Activated CD4-positive, CD25-positive, alpha-beta regulatory T cell treated with anti-CD3 and anti-CD28 coated beads, Interleukin-2, amount 50 U/mL, for 24 hours (primary cell): ENCODE measurements around the gene TEC.
"Not testable (repeated sequence)": the region's sequence is repeated elsewhere in the genome, so short reads cannot be mapped to it uniquely, and the experiment has no call there.

Source experiments
- ATAC-seq, 2 donors: fragments of 150-1000 bp; cut with Tn5 transposase; one replicate each; pipeline ENCODE4 v1.10.0; 2021; ENCODE audit warnings: mild to moderate bottlenecking in 1 of 2, moderate library complexity in 1 of 2

The TEC gene

DNA sequence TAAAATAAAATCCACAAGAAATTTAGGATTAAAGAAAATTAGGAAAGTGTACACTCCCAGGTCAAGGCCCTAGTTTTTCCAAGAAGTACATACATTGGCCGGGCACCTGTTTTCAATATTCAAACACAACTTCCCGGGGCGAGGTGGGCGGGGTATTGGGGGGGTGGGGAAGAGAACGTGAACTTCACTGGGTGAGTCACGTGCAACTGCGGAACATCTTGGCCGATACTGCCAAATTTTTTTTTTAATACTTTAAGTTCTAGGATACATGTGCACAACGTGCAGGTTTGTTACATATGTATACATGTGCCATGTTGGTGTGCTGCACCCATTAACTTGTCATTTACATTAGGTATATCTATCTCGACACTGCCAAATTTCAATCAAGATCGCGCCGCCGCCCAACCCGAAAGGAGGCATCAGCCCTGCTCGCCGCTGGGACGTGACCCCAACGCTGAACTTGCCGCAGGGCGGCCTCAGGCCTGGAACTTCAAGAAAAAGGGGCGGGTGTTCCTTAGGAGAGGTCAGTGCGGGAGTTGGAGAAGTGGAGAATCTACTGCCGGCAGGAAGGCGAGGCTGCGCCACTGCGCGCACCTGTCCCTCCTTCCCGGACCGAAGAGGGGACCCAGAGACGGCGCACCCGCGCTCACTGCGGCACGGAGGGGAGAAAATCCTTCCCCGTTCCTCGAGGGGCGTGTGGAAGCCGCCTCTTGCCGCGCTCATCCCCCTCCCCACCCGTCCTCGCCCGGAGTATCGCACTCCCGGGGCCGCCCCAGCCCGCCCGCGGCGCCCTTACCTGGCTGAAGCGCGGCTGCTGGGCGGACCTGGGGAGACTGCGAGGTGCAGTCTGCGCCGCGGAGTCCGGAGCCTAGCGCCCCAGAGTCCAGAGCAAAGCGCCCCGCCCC, at the start of gene TEC:
Gene TEC, minus strand, starts transcription at position 883 of the 905 bp plus-strand sequence. CDS start 41,224 bp downstream, outside the sequence.
- peak; percentile 39 for ATAC-seq

GRCh38 chr4:48315728-48316630, 46.3 kb upstream of the TEC start:
- ATAC-seq, result no peak

- ATAC-seq, result not testable (repeated sequence)
These were observed 45.1 kb upstream of the TEC start for GRCh38 chr4:48314746-48315145.

DNA sequence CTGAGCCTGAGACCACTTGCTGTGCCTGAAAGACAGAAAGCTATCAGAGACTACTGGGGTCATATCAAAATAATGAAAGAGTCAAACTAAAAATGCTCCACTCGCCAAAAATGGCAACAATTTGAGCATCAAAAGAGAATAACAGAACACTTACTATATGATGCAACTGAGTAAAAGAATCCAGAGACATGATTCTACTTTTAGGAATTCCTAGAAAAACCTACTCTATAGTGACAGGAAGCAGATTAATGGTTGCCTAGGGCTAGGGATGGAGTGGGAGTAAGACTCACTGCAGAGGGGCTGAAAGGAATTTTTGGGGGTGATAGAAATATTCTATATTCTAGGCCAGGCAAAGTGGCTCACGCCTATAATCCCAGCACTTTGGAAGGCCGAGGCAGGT, 42.3 kb upstream of the TEC start:
- no peak for ATAC-seq

DNA sequence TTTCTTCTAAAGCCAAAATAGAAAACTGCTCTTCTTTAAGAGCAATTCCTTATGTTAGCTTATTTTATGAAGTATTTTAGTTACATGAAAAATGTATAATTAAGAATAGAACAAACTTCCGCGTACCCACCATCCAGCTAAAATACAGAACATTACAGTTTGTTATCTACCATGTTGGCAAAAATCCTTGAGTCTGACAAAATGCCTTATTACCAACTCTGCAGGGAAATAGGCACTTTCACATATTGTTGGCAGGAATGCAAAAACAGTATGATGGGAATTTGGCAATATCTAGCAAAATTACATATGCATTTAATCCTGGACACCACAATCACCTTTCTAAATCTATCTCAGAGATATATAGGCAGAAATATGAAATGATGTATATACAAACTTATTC, 39.3 kb upstream of the TEC start:
- no peak for ATAC-seq

DNA sequence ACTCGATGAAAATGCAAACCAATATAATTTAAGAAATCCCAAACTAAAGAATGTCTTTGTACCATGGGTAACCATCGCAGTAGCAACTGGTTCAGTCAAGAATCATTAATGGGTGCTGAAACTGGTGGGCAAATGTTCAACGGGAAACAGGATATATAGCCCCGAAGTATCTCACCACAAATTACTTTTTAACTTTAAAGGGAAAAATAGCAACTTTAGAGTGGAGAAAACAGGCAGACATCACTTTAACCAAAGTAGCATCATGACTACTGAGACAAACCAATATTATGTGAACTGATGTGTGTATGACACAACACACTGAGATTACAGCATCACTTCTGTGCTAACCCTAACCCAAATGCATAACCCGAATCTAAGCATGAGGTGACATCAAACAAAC, 37.9 kb upstream of the TEC start:
- ATAC-seq, result no peak

GRCh38 chr4:48305508-48305907, 35.9 kb upstream of the TEC start:
- ATAC-seq, result no peak

GRCh38 chr4:48300004-48300403, 30.4 kb upstream of the TEC start:
- no peak for ATAC-seq

DNA sequence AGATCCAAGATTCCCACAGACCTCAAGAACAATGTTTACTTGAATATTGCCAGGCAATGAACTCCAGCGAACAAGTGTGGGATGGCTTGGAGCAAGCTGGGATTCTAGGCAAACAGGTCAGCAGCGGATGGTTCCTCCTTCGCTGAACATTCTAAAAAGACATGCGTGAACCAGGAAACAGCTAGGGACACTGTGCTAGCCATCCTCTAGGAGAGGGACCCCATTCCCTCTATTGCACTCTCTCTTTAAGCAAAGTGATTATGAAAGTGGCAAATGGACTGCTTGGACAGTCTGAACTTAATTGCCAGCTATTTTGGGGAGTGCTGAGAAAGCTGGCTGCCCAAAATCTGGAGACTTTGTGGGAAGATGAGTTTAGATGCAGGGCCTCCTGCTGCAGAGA, 29.9 kb upstream of the TEC start:
- ATAC-seq, result no peak

DNA sequence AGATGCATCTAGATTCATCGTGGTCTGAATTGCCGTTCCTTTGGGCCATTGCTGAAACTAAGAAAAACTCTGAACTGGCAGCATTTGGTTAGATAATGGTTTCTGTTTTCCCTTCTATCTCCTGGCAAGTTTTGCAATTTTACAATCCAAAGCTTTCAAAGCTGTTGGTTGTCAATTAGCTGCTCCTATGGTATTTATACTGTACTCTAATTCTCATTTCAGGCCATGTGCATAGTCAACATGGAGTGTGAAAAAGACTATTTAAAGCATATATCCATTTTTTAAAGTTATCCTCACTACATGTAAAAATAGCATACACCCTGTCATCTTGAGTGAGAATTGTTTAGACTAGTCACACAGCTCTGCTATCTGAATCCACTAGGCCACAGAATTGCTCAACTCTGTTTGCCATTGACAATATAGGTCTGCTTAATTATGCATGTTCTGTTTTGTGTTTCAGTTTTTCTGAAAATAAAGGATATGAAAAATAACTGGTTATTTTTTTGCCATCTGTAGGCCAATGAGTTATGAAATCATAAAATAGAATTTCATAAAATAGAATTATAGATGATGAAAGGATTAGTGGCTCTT, 27.7 kb upstream of the TEC start:
- no peak for ATAC-seq

GRCh38 chr4:48296365-48296764, 26.7 kb upstream of the TEC start:
- ATAC-seq, result peak; percentile 68 to 80

- ATAC-seq, result no peak
These were observed 25.5 kb upstream of the TEC start for GRCh38 chr4:48295116-48295515.

DNA sequence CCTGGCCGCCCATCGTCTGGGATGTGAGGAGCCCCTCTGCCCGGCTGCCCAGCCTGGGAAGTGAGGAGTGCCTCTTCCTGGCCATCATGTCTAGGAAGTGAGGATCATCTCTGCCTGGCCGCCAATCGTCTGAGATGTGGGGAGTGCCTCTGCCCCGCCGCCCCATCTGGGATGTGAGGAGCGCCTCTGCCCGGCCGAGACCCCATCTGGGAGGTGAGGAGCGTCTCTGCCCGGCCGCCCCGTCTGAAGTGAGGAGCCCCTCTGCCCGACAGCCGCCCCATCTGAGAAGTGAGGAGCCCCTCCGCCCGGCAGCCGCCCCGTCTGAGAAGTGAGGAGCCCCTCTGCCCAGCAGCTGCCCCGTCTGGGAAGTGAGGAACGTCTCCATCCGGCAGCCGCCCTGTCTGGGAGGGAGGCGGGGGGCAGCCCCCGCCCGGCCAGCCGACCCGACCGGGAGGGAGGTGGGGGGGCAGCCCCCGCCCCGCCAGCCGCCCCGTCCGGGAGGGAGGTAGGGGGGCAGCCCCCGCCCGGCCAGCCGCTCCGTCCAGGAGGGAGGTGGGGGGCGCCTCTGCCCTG, 22.7 kb upstream of the TEC start:
- ATAC-seq, result not testable (repeated sequence)

- ATAC-seq, result no peak
These were observed 20.6 kb upstream of the TEC start for GRCh38 chr4:48290146-48290772.

- not testable (repeated sequence) for ATAC-seq
These were observed 16.4 kb upstream of the TEC start for GRCh38 chr4:48286060-48286459.

- ATAC-seq, result not testable (repeated sequence)
These were observed 16.0 kb upstream of the TEC start for GRCh38 chr4:48285640-48286039.

- no peak for ATAC-seq
These were observed 6.0 kb upstream of the TEC start for GRCh38 chr4:48275686-48276085.

DNA sequence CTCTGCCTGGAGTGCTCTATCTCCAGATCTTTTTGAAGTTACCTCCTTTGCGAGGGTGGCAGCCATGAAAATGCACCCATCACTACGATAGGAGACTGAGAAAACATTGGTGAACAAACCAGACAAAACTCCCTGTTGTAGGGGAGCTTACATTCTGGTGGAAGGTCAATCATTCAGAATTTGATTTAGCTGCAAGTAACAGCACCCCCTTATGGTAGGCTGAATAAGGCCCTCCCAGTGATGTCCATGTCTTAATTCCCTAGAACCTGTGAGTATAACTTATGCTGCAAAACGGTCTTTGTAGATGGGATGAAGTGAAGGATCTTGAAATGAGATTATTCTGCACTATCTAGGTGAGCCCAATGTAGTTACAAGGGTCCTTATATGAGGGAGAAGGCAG, 5.6 kb upstream of the TEC start:
- no peak for ATAC-seq

GRCh38 chr4:48271626-48272025, 2.0 kb upstream of the TEC start:
- no peak for ATAC-seq

DNA sequence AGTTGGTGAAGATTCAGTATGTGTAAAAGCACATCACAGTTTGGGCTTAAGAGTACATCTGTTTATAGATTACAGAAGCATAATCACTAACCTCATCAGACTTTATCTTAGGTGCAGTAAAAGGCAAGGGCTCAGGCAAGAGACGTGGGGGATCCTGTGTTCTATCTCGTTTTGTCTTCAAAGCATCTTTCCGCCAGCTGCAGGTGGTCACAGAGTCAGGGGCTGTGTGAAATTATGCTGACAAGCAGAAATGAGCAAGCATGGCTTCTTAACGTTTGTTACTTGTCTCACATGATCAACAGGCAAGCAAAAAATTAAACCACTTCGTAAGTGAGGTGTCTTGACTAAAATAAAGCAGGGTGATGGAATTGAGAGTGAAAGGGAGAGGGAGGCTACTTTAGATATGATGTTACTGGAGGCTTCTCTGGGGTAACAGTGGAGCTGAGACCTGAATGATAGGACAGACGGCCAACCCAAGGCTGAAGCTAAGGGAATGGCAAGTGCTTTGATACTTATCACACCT, 1.4 kb upstream of the TEC start:
- no peak for ATAC-seq

DNA sequence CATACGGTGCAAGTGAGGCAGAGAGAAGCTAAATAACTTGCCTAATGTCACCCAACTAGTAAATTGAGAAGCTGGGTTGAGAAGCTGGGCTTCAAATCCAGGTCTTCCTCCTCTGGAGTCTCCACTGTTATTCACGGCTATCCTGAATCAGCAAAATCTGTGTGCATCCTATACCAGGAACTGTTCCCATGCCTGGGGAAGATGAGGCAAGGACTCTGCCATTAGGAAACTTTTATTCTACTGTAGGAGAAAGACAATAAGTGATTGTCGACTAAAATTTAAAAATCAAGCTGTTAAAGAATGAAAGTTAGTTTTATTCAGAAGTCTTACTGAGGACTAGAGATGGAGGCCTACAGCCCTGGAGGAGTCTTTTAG, 872 bp upstream of the TEC start:
- ATAC-seq, result no peak

DNA sequence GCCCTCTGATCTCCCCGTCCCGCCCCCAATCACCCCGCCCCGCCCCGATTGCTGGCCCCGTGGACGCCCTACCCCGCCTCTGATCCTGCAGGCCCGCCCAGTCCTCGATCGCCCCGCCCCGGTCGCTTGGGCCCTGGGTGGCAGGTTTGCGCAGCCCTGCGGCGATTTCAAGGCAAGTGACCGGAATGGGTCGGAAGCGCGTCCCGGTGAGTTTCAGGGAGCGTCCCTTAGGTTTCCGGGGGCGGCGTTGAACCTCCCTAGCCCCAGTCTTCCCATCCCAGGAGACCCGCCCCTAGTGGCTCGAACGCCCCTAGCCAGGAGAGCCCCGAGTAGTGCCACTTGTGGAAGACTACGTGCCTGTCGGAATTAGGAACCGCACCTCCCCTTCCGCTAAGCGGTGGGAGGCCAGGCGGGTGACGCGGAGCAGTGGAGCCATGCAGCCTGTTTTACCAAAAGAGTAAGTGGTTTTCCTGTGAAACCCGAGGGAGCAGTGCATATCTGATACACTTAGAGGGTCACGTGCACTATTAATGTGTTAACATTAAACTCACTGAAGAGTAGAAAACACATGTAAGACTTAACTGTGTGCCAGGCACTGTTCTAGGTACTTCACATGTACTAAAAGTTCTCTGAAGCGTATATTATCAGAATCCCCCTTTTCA, 354 bp upstream of the TEC start:
- peak; percentile 92 to 93 for ATAC-seq
